CD4-positive, alpha-beta T cell treated with Interferon gamma for 1 hour (primary cell): ENCODE measurements around the gene HIP1.
"Not testable (repeated sequence)": the region's sequence is repeated elsewhere in the genome, so short reads cannot be mapped to it uniquely, and the experiment has no call there.

Experiments
- DNase-seq: peaks from one replicate; pipeline ENCODE4 v3.0.0-alpha.2; 2020

HIP1 gene

DNA sequence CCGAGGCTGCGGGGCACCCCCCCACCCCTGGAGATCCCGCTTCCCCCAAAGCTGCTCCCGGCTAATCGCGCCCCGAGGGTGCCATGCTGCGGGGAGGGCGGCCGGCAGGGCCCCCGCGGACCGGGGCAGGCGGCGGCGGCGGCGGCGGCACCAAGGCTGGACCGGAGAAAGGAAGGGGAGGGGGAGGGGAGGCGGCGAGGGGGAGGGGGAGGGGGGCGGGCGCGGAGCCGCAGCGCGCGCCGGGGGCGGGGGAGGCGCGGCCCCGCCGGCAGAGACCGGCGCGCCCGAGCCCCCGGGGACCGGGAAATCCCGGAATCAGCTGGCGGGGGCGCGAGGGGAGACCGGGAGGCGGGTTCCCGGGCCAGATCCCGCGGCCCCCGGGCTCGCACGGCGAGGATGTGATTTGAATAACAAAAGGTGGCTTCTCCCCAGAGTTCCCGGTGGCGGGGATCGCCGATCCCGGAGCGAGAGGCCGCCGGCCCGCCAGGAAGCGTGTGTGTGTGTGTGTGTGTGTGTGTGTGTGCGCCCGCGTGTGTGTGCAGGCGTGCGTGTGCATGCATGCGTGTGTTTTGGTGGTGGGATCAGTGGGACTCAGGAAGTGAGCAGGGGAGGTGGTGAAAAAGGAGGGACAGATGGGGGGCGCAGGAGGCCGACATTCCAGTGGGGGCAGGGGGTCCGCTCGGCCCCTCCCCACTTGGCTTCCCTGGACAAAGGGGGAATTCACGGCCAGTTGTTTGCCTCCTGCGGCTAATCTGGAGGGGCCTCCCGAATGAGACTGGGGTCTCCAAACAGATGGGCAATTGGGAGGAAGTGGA lies 99.5 kb downstream of the HIP1 start:
- peak; percentile 14 for DNase-seq

DNA sequence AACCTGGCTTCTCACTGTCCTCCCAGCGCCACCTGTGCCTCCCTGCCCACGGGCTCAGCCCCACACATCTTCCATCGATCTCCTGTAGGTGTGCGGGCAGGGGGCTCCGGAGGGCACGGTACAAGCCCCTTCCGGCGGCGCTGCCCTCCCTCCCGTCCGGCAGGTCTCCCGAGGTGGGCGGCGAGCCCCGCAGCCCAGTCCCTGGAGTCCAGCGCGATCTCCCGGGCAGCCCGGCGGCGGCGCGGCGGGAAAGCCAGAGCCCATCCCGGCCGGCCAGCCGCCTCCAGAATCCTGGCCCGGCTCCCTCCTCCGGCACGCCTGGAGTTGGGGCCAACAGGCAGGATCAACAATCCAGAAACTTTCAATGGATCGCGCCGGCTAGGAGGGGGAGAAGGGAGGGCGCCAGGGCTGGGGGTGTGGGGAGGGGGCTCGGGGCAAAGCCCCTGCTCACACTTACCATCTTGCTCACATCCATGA lies 100.1 kb downstream of the HIP1 start:
- DNase-seq: no peak

DNA sequence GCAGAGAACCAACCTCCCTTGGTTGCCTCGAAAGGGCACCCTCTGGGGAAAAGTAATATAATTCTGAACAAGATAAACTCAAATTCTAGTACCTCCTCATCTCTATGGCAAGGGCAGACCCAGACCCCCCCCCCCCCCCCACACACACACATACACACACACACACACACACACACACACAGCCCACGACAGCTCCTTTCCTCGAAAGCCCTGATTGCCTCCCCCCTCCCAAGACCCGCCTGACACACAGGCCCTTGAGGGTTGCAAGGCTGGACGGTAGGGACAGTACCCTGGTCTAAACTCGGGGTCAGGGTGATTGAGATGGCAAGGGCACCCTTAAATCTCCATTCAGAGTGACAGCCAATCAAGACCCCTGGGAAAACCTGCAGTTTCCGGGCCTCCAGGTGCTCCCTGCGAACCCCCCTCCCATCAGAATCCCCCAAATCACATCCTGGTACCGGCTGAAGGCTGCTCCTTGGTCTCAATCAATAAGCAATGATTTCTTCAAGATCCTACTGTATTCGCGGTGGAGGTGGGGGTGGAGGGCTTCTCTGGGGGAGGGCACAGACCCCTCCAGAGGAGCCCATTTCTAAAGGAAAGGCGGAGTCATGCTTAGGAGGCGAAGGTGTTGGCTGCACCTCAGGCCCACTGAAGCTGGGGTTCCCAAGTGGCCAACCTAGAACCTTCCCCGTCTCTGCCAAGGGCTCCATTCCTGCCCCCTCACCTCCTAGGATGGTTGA lies 100.7 kb downstream of the HIP1 start:
- DNase-seq: no peak

DNA sequence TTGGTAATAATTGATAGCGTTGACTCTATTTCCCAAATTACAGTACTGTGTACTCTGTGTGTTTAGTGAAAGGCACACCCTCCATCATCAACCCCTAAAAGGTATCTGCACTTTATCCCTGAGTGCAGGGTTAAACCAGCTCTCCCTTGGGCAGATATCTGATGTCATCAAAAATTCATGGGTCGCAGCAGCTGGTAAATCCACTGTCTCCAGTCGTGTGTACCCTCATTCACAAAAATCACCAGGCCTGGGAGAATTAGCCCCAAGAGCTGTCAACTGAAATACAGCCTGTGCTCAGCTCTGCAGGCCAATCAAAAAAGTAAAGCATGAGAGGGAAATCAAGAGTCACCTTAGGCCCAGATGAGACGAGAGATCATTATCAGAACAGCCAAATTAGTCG lies 103.7 kb downstream of the HIP1 start:
- no peak for DNase-seq

DNA sequence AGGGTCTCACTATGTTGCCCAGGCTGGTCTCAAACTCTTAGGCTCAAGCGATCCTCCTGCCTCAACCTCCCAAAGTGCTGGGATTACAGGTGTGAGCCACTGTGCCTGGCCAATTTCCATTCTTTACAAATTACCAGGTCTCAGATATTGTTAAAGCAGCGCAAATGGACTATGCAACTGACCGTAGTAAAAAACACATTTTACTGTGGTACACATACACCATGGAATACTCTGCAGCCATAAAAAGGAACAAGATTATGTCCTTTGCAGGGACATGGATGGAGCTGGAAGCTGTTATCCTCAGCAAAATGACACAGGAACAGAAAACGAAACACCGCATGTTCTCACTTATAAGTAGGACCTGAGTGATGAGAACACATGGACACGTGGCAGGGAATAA lies 106.2 kb downstream of the HIP1 start:
- not testable (repeated sequence) for DNase-seq

DNA sequence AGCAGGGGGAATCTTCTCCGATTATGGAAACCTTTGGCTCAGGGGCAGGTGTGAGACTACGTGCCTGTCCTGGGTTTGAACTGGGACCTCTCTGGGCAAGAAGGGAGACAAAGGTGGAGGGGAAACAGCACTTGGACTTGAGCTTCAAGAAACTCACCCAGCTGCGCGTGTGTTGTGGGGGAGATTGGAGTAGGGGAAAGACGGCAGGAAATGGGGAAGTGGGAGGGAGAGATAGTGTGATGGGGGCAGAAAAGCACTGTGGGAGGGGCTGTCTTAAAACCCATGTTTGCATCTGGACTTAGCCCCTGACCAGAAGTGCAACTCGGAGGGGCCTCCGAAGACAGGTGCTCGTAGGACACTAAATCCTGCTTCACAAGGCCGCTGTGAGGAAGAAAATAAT lies 107.0 kb downstream of the HIP1 start:
- DNase-seq: no peak

DNA sequence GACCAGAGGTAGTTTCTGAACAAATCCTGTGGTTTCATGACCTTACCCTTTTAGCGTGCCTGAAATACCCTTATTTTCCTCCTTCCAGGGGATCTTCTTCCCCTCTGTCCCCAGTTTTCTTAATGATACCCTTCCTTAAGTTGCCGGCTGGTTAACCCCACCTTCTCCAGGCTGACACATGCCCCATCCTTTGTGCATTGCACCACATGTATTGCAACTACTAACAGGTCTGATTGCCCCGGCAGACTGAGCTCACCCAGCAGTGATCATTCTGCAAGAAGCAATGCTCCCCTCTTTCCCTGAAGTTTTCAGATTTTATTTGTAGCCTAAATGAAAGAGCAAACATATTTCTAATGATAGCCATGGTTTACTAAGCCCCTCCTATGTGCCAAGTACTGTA lies 108.2 kb downstream of the HIP1 start:
- DNase-seq: no peak

DNA sequence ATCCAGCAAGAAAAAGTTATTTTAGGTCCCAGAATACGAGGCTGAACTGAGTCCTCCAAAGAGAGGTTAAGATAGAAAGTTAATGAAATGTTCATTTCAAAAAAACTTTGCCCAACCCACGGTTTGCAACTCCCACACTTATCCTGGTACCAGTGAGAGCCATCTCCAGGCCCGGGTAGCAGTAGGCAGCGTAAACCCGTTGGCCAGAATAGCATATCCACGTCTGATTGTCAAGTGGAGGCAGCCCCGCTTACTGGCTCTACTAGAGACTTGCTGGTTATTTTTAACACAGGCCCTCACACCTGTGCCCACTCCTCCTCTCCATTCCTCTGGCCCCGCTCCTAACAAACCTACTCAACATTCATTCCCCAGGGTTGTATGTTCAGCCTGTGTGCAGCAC lies 109.7 kb downstream of the HIP1 start:
- DNase-seq: no peak

DNA sequence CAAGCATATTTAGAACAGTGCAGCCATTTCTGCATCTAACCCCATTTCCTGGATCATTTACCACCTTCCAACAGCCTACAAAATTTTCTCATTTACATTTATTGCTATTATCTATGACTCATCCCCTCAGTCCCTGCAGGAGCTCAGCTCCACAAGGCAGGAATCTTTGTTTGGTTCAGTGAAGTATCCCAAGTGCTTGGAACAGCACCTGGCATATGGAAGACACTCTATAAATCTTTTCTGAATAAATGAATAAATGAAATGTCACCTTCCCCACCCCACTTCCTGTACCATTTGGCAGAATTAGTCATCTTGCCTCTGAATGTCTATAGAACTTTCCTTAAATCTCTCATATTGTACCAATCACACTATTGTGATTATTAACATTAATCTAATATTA lies 110.7 kb downstream of the HIP1 start:
- no peak for DNase-seq

DNA sequence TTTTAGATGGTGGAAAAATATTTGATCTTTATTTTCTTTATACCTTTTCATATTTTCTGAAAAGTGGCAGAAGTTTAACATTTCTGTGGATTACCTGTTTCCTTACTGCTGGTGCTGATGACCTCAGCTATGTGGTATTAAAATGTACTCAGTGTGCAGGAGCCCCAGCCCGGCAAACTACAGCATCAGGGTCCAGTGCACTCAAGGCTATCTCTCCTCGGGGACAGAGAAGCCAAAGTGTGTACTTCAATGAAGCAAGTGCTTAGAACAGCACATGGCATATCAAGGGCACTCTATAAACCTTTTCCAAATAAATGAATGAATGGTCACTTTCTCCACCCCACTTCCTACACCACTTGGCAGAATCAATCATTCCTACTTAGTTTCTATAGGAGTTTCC lies 111.8 kb downstream of the HIP1 start:
- no peak for DNase-seq

DNA sequence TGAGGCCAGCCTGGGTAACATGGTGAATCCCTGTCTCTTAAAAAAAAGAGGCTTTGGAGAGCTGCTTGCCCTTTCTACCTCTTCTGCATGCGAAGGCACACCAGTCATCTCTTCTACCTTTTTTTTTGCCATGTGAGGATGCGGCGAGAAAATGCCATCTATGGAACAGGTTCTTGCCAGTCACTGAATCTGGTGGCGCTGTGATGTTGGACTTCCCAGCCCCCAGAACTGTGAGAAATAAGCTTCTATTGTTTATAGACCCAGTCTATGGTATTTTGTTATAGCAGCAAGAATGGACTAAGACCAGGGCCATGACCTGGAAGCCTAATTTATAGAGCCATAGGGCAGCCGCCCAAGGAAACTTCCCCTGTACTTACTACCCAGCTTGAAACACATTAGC lies 112.9 kb downstream of the HIP1 start:
- no peak for DNase-seq

DNA sequence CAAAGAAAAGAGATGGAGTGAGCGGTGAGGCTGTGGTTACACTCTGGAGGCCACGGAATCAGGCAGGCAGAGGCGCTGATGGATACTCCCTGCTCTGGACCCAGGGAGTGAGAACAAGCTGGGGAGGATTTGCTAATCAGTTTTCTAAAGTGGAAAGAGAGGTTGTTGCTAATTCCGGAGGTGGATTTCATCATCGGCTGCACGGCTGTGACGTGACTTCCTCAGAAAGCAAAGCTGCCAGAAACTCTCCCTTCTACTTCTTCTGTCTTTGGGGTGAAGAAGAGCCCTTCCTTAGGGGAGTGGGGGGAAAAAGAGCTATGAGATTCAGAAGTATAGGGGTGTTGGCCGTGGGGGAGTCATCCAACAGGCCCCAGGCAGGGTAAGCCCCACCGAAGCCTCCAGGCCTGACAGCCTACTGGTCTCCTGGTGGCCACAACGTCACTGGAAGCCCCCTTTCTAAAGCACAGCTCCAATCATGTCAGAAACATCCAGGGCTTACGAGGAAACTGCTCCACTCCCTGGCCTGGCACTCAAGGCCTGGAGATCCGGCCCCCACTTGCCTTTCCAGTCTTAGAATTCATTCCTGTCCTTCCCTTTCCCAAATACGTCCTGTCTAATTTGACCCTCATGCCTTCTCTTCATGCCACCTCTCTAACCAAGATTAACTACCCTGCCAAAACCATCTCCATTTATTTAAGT lies 114.5 kb downstream of the HIP1 start:
- peak; percentile 64 for DNase-seq

DNA sequence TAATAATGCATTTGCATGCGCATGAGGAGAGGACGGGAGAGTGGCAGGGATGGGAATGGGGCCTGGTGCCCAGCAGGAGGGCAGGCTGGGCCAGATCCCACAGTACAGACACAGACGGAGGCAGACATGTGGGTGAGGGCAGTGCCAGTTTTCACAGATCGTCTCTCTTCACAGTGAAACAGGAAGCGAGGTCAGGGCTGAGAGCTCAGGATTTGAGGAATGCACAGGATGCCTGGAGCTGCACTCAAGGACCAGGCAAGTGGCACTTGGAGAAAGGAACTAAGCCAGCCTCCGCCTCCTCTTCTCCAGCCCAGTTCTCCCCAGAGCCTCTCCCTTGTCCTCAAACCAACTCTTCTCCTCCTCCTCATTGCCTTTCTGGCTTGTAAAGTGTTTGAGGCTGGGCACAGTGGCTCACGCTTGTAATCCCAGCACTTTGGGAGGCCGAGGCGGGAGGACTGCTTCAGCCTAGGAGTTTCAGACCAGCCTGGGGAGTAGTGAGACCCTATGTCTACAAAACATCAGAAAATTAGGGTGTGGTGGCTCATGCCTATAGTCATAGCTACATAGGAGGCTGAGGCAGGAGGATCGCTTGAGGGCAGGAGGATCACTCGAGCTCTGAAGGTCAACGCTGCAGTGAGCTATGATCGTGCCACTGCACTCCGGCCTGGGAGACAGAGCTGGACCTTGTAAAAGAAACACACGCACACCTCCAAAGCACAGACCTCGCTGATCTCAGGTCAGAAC lies 115.2 kb downstream of the HIP1 start:
- no peak for DNase-seq

DNA sequence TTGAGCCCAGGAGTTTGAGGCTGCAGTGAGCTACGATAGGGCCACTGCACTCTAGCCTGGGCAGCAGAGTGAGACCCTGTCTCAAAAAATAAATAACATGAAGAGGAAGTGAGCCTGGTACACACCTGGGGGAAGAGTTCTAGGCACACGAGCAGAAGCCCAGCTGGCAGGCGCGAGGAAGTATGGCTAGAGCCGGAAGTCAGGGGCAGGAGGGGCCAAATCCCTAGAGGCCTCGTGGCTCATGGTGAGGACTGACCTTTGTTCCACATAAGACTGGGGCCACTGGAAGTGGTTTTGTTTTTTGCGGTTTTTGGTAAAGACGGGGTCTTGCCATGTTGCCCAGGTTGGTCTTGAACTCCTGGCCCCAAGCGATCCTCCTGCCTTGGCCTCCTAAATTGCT lies 117.6 kb downstream of the HIP1 start:
- DNase-seq: peak; percentile 37

DNA sequence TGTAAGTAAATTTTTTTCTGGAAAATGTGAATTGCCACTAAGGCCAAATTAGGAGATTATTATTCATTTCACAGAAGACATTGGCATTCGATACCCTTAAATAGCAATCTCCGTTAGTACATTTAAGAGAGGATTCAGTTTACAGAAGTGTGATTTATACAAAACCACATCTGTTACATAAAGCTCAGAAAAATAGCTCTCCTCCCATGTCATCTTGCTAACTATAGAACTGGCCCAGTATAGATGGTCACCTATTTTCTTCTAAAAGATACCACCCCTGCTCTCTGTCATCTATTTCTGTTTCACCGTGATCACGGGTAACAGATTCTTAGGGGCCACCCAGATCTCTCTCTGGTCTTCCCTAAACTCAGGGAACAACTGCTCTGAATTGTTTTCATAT lies 119.1 kb downstream of the HIP1 start:
- no peak for DNase-seq

DNA sequence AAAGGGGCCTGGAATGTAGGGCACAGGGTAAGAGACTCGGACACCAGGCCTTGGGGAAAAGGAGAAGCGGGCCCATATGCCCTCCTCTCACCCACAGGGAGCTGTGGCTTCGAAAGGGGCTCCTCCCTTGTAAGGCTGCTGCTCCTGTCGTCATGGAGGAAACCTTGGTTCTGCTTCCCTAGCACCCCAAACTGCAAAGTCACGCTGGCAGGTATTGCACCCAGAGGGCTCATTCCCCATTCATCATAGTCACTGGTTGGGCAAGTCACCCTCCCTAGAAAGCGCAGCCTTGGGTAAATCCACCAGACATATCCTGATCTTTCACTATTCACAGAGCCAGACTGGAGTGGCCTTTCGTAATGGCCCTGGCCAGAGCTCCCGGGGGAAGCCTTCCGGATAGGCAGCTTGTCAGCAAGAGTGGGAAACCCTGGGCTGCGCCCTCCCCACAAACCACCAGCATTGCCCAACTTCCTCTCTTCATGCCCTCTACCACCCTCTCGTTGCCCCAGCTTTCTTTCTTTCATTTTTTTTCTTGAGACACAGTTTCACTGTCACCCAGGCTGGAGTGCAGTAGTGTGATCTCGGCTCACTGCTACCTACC lies 121.0 kb downstream of the HIP1 start:
- peak; percentile 87 for DNase-seq

DNA sequence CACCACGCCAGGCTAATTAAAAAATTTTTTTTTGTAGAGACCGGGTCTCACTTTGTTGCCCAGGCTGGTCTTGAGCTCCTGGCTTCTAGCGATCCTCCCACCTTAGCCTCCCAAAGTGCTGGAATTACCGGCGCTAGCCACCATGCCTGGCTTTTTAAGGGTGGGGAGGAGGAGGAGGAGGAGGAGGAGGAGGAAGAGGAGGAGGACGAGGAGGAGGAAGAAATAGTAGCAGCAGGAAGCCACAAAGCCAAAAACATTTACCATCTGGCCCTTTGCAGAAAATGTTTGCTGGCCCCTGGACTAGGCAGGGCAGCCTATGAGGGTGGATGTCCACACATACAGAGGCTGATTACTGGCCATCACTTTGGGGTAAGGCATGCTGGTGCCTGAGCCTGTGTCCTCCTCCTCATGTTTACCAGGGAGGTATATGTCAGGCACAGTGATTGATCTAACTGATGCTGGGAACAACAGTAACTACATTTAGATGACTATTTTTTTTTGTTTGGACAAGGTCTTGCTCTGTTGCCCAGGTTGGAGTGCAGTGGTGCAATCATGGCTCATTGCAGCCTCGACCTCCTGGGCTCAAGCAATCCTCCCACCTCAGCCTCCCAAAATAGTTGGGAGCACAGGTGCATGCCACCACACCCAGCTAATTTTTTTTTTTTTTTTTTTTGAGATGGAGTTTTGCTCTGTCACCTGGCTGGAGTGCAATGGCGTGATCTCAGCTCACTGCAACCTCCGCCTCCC lies 122.1 kb downstream of the HIP1 start:
- no peak for DNase-seq

DNA sequence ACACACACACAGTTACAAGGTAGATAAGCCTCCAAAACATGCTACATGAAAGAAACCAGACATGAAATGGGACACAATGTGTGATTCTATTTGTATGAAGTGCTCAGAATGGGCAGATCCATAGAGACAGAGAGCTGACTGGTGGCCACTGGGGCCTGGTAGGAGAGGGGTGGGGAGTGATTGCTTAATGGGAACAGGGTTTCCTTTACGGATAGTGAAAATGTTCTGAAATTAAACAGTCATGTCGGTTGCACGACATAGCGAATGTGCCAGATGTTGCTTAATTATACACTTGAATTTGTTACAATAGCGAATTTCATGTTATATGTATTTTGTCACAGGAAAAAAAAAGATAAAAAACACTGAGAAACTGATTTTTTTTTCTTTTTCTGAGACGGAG lies 124.3 kb downstream of the HIP1 start:
- DNase-seq: no peak

DNA sequence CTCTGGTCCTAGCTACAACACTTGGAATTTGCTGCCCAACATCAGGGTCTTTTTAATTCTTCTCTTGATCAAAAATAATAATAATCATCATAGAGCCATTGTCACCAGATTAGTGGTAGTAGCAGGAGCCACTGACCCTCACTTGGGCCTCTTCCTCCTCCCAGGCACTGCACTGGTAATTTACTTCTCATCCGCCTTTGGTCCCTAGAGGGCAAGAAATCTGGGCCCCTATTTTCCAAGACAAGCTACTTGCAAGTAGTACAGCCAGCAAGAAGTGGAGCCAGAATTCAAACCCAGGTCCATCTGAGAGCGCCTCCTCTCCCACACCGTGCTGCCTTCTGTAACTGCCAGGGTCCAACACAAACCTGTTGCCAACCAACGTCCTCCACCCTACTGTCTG lies 125.4 kb downstream of the HIP1 start:
- DNase-seq: no peak

DNA sequence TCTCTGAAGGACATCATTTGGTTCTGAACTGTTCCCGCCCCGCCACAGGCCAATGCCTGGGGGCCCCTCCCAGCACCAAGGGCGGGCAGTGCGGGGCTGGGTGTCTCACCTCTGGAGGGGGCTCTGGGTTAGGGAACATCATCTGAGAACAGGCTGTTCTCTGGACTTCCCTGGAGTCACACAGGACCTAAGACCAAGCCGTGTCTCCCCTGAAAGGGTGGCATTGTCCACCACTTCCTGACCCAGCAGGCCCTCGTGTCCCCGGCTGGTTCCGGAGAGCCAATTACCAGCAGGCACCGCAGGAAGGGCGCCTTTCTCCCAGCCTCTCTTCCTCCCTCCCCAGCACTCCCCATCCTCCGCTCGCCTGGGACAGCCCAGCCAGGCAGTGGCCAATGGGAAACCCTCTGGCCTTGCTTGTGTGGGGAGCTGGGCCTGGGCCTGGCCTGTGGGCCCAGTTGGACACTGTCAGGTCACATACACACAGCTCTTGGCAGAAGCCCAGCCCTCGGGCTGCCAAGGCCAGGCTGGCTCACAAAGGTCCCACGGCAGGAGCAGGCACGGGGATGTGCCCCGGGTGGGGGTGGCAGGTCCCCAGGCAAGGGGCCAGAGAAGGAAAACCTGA lies 127.1 kb downstream of the HIP1 start:
- no peak for DNase-seq

DNA sequence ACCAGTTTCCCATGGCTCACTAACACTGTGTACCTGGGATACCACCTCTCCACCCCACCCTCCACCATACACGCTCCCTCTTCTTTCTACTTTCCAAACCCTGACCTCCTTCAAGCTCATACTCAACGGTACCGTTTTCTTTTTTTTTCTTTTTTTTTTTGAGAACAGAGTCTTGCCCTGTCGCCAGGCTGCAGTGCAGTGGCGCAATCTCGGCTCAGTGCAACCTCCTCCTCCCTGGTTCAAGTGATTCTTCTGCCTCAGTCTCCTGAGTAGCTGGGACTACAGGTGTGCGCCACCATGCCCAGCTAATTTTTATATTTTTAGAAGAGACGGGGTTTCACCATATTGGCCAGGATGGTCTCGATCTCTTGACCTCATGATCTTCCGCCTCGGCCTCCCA lies 129.3 kb downstream of the HIP1 start:
- DNase-seq: not testable (repeated sequence)
